CD4-positive, alpha-beta T cell treated with Interleukin-4 for 4 hours (primary cell): Measurements from ENCODE around the gene ADI1.
"Not testable (repeated sequence)": the region's sequence is repeated elsewhere in the genome, so short reads cannot be mapped to it uniquely, and the experiment has no call there.

Experiments
- DNase-seq: peaks from one replicate; pipeline ENCODE4 v3.0.0-alpha.2; 2020

The ADI1 gene

DNA sequence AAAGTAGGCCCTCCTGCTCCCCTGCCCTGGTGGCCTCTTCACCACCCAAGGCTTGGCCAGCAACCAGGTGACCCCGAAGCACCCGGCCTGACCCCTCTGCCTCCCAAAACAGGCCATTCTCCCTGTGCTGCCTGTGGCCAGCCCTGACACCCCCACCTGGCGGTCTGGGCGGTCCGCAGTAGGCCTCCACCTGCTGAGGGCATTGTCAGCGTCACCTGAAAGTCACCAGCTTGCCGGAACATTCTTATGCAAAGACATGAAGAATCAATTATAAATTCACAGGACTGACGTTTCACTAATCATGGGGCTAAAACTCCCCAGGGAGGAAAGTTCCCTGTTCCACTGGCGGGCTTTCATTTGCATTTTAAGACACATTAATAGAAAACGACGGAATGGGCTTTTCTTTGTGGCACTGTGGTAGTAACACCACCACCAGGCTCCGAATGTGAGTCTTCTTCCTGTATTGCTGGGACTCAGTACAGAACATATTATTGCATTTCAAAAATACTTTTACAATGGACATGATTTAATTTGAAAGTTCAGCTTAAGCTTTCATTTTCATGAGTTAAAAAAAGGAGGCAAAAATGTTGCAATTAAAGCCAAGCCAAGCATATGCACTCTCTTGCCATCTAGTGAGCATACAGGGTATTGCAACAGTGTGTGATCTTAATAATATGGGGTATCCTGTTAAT is 57.4 kb downstream of the ADI1 start:
- peak; percentile 64 for DNase-seq

DNA sequence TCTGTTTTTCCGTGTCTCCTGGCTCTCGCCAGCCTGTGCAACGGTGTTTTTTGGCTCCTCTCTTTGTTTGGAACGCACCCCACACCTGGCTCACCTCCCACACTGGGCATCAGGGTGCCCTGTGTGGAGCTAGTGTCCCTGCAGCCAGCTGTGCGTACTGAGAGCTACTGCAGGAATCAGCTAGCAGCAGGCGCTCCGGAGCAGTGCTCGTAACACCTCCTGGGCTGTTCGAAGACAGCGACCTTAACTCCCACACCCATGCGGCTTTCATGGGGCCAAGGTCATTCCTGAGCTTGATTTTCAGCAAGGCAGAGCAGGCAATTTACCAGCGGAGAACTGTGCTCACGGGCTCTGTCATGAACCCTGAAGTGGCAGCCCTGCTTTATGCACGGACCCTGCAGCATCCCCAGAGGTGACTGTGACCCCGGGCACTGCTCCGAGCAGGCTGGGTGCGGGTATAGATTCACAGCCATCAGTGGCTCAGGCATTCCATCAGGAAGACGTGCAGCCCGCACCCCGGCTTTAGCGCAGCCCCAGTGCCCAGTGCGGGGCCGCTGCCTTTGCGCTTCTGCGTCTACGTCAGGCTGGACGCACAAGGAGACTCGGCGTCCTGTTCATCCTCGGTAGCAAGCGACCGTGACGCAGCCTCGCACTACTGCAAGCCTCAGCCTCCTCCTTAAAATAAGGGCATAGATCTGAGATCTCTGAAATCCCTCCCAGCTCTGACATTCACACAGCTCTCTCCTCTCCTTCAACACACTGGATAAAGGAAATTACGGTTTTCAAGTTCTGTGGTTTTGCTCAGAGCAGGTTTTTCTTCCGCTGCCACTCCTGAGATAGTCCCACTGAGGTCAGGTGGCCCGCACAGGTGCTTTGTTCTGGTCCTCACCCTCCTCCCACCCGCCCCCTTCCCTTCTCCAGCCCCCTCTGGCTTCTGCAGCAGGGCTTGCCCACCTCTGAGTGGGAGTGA is 58.2 kb downstream of the ADI1 start:
- DNase-seq: no peak

DNA sequence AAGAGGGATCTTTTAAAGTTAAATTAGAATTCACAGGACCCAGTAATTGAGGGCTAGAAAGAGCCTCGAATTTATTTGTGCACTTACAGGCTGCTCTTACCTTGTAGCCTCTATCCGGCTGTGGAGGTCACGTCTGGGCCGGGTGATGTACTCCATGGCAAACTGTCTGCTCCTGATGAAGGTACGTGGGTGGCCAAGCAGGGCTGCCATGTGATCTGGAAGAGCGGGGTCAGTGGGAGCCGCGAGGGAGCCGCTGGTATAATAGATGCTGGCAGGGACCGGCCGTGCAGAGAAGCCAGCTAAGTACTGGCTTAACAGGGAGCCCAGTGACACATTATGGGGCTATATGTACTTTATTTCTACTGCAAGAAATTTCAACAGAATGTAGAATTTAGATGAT is 59.2 kb downstream of the ADI1 start:
- DNase-seq: no peak

DNA sequence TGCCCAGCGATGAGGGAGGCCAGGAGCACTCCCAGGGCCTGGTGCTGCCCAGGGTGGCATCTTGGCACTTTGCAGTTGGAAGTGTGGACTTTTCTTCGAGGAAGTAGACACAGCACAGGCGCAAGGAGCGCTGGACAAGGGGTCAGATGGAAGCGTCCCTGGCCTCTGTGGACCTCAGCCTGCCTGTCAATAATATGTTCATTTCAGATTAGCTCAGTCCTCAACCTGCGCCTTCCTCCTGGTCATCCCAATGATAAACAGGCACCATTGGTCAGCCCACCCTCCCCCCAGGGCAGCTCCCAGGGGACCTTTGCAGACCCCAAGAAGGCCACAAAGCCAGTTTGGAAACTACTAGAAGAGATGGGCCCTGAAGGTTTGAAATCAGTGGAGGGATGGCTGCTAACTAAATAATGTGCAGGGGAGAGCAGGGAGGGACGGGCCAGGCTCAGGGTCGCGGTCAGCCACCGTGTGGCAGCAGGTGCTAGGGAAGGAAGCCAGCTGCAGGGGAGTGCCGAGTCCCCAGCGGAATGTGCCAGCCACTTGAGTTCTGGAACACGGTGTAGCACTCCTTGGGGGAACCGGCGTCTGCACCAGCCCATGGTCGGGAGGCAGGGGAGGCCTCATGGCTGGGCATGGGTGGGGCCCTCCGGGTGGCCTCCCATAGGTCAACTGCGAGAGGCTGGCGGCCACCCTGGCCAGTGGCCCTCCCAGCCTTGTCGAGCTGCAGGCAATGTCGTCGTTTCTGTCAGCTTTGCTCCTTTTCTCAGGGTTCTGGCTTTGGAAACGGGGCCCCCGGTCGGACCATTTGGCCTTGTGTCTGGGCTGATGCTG is 59.9 kb downstream of the ADI1 start:
- DNase-seq: no peak

DNA sequence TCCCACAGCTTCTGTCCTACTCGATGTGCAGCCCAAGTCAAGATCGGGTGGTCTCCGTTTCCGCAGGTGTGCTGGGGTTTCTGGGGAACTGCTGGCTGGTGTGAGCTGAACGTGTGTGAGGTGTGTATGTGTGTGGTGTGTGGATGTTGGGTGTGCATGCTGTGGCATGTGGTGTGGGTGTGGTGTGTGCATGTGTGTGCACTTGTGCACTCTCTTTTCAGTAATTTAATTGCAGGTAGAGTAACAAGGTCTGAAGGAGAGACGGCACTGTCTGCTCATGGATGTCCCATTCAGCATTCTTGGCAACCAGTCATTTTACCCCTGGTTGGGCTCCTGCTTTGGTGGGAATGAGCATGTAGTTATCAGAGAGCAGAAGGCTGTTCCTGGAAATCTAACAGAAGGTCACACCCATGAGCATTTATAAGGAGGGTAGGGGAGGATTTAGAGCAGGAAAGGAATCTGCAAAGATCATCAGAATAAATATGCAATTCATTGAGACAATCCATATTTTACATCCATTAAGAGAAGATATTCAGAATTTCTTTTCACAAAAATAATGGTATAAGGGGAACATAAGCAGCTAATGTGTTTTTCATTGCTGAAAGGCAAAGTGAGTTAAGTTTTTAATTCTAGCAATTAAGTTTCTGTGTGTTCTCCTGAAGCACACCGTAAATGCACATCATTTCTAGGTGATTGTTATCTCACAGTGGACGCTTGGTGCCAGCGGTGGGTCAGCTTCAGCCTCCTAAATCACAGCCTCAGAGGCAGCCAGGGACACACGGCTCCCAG is 60.7 kb downstream of the ADI1 start:
- no peak for DNase-seq

DNA sequence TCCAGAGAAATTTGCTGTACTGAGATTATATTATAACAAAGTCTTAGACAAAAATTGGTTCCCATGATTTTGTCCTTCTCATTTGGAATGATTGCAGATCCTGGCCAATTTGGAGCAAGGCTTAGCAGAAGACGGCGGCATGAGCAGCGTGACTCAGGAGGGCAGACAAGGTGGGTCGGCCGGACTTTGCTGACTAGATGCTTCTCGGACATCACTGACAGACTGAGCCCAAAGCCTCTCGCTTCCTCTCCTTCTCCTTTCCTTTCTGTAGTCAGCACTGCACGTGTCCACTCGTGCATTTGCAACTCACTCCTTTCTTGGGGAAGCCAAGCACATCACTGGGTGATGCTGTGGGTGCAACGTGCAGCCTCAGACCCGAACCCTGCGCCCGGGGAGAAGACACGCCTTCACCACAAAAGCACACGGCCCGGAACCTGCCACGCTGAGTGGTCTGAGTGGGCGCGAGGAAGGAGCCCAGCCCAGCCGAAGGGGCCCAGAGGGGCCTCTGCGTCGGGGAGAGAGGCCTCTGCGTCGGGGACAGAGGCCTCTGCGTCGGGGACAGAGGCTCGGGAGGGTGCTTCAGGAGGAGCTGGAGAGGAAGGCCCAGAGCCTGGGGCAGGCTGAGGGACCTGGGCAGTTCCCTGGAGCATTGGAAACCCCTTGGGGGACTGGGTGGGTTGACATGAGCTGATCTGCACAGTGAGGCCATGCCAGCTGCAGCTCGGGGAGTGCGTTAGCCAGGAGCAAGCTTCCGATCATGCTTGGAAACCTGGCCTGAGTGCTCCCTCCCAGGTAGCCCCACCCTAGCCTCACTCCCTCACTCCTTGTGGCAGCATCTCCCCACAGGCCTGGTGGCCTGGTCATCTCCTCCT is 61.6 kb downstream of the ADI1 start:
- DNase-seq: no peak

DNA sequence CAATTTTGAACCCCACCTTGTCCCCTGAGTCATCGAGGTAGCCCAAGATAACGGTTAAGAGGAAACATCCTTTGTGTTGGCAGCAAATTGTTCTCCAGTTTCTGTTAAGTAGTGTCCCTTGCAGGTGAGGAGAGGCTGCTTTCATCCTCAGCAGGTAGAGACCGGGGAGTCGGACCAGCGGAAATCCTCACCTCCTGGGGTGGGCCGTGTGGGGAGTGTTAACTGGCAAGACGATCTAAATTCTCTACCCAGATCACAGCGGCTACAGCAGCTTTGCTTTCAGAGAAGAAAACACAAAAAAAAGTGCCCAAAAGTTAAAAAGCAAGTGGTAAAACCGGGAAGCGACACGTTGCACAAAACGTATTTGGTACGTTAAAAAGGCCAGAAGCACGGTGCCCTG is 63.2 kb downstream of the ADI1 start:
- no peak for DNase-seq

DNA sequence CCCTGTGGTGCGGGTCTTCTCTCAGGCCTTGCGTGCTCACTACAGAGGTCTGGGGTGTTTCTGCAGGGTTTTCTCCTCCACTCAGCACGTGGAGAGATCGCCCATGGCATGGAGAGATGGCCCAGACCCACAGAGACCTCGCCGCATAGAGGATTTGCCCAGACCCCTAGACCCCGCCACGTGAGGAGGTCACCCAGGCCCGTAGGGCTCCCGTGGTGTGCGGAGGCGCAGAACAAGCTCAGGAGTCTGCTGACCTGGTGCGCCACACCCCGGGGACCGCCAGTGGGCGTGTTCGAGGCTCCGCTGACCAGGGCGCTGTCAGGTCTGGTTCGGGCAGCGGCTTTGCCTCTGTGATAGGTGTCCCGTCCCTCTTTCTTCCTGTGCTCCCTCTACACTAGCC is 64.5 kb downstream of the ADI1 start:
- DNase-seq: no peak

DNA sequence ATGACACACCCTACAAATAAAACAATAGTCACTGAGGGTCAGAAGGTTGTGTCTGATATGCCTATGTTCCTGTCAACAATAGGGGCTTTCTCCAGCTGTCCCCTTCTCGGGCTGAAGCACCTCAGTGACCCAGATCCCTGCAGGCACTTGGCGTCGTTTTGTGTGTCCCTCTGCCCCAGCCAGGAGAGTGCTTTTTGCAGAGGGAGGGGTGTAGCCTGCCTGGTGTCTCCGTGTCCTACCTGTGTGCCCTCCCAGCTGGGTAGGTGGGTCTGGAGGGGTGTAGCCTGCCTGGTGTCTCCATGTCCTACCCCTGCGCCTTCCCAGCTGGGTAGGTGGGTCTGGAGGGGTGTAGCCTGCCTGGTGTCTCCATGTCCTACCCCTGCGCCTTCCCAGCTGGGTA is 65.3 kb downstream of the ADI1 start:
- DNase-seq: not testable (repeated sequence)

DNA sequence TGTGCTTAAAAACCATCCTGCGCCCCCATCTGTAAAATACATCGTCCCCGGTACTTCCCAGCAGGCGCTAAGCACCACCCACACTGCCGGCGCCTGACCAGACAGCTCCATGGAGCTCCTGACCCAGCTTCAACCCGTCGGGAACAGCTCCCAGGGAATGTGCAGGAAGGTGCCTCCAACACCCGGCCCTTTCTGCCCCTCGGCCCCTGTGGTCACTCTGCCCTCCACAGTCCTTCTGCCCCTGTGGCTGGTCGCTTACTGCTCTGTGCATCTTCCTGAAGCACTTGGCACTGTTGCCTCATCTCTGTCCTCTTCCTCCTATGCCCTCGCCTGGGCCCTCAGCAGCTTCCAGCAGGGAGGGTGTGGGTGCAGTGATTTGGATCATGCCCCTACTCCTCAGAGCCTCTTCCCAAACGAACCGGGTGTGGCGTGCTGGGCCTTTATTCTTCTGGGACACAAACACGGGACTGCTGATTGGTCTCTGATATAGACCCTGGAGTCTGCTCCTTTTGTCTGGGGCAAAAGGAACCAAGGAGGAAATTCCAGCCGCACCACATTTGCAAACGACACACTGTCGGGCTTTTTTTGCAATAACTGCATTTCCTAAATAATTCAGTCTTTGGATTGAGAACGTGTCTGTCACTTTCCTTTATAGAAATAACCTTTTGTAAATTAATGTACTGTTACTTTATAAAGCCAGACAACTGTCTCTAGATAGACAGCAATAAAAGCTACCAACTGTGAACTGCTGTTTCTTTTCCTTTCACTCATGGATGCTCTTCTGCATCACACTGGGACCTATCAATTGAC is 65.9 kb downstream of the ADI1 start:
- DNase-seq: no peak

DNA sequence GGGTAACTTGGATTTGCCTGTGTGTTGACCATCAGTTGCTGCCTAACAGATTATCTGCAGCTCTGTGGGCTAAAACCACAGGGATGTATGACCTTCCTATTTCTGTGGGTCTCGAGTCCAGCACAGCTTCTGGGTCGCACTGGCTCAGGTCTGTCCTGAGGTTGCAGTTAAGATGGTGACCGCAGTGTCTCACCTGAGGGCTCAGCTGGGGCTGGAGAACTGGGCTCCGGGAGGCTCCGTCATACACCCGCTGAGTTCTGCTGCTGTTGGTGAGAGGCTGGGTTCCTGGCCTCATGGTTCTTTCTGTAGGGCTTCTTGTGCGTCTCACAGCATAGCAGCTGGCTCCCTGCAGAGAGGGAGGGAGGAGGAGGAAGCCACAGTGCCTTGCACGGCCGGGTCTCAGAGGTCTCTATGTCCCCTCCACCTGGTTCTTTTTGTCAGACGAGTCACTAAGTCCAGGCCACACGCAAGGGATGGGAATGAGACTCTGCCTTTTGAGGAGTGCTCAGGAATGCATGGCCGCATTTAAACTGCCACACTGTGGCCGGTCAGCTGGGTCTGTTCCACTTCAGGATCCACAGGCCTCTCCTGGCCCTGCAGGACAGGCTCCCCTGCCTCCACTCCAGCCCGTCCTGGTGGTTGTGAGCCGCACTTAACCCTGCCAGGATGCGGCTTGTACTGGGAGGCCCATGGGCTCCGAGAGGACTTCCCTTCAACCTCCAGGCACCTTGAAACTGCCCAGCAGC is 67.2 kb downstream of the ADI1 start:
- no peak for DNase-seq

DNA sequence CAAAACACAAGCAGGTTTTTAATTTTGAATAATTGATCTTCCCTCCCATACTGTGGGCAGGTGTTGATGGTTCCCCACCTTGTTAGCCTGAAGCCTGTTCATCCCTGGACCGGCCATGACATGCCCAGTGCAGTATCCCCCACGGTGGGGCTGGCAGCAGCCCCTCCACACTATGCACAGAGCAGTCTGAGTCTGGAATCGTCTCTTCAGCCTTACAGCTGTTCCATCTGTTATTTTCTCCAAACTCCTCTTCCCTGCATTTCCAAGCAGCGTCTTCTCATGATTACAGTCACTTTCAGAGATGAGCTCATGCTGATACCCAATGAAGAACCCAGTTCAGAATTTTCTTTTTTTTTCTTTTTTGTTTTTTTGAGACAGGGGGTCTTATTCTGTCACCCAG is 68.2 kb downstream of the ADI1 start:
- no peak for DNase-seq

DNA sequence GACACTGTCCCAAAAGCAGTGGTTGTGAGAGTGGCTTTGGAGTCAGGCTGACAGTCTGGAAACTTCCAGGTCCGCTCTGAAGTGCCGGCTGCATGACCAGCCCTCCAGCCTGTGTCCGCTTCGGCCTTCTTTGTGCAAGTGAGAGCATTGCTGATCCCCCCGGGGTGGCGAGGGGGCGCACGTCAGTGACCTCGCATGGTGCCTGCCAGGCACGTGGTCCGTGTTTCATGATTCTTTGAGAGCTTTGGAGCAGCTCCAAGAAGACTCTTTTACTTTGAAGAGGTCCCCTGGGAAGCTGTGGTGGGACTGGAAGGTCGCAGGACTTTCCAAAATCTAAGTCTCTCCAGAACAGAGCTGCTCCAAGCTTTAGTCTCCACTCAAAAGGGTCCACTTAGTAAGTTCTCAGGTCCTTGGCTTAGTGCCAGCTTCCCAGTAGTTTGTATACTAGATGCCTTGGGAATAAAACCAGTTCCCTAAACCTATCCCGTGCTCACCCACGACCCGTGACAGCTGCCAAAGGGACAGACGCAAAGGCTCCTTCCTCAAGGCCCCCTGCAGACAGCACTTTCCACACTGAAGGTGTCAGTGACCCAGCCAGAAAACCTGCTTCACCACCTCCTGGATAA is 68.8 kb downstream of the ADI1 start:
- no peak for DNase-seq

DNA sequence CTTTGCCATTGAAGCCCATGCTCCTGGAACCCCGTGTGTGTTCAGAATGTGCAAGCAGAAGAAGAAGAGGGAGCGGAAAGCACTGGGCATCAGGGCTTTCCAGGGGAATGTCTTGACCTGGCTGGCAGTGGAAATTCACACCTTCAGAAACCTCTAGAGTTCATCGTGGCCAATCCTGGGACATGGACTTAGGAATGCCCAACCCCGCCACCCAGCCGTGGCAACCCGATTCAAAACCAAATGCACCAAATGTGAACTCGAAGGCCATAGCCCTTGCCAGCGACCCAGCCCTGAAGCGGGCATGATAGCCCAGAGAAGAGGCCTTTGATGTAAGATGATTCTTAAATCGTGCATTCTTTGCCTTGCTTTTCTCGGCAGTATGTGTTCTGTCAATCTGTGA is 69.4 kb downstream of the ADI1 start:
- DNase-seq: no peak

DNA sequence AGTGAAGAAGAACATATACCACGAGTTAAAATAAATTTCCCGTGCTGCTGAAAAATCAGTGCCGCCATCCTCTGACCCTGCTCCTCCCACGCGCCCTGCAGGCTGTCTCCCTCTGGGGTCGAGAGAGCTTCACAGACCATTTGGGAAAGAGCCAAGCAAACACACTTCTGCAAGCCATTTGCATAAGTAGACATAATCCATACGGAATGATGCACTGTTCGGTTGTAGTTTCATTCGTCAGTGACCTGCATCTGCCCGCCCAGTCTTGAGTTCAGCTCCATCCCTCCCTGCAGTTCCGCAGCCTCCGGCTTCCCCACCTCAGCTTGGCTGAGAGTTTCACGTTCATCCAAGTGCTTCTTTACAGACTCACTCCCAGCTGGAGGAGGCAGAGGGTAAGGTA is 70.2 kb downstream of the ADI1 start:
- DNase-seq: no peak

DNA sequence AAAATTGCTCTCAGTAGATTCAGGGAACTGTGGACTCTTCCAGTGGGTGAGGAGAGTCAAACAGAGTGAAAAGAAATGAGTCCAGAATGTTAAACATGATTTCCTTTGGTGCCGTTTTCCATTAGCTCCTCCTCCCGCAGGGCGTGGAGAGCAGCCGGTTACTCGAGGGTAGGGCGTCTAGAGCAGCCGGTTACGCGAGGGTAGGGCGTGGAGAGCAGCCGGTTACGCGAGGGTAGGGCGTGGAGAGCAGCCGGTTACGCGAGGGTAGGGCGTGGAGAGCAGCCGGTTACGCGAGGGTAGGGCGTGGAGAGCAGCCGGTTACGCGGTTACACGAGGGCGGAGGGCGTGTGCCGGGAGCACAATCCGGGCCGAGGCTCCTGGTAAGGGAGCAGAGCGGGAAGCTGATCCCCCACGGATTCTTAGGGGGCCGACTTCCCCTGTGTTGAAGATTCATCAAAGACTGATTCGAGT is 70.9 kb downstream of the ADI1 start:
- not testable (repeated sequence) for DNase-seq

DNA sequence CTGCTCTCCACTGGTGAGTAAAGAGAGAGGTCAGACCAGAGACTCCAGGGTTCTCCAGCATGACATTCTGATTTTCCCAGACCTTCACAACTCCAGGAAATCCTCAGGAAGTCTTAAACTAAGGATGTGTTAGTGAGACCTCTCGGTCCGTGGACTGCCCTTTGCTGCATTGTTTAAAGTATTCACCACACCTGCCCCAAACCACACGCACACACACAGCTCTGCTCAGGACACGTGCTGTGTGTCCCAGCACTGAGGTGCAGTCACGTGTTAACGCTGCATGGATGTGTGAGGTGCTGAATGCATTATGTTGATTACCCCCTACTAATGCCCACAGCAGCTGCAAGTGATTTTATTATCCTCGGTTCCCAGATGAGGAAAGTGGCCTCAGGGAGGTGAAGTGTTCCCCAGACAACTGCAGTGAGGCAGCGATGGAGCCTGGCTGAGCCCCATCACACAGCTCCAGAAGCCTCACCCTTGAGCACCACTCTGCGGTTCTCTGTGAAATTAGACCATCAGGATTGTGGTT is 71.5 kb downstream of the ADI1 start:
- DNase-seq: no peak
